ENCODE data around the gene SND1.
A peak's percentile ranks its signal among the peaks of the same experiment; 100 is the strongest.
"Not testable (repeated sequence)": the region's sequence is repeated elsewhere in the genome, so short reads cannot be mapped to it uniquely, and the experiment has no call there.

Gene SND1

DNA sequence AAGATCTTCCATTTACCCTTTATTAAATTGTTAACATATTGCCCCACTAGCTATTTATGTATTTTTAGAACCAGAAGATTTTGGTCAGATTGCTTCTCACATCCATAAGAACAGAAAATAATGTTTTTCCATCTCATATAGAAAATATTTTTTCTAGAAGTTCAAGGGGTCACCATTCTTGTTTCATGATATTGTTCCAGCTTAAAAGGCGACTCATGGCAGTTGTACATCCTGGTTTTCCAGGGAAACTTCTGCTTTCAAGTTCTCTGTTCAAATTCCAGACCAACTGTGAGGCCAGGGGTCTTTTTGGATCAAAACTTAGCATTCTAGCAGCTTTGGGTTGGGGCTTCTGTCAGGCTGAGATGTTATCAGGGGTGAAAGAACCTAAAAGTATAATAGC lies 294.9 kb downstream of the SND1 start:
- DNase-seq = no peak

DNA sequence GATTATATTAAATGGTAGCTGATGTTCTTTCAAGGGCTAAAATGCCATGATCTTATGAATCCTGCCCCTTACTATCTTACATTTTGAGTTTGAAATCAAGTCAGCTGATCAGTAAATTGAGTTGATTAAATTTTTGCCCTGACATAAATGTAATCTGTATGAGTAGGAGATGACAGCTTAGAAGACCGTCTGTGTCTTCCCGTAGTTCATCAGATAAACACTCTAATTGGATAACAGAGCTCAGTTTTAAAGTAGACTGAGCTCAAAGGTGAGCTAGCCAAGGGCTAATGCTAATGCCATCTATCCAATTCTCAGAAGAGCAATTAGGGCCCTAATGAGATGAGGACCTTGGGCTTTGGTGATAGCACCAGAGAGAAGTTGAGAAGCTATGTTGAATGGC lies 296.3 kb downstream of the SND1 start:
- no peak for DNase-seq

GRCh38 chr7:127948930-127949329 lies 296.9 kb downstream of the SND1 start:
- DNase-seq = no peak

- no peak for DNase-seq
Measured at GRCh38 chr7:127949769-127950222, 297.8 kb downstream of the SND1 start.

- DNase-seq = no peak
Measured at GRCh38 chr7:127950233-127950935, 298.4 kb downstream of the SND1 start.

GRCh38 chr7:127953423-127954356 lies 301.7 kb downstream of the SND1 start:
- no peak for DNase-seq

GRCh38 chr7:127954357-127954748 lies 302.4 kb downstream of the SND1 start:
- DNase-seq = peak; percentile 71

- no peak for DNase-seq
Measured at GRCh38 chr7:127955051-127955531, 303.1 kb downstream of the SND1 start.

- no peak for DNase-seq
Measured at GRCh38 chr7:127957886-127958285, 305.9 kb downstream of the SND1 start.

DNA sequence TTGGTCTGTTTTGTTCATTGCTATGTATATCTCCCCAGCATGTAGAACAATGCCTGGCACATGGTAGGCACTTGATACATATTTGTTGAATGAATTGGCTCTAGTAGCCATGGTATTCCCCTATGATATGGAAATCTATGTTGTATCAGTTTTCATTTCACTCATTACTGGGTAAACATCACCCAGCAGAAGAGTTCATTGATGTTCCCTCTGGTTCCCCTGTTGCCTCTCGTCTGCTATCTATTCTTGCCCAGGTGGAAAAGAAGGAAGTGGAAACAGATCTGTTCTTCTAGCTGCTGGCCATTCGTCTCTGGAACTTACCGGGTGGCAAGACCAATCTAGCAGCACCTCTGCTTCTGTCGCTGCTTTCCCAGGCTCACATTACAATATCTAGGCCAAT lies 307.8 kb downstream of the SND1 start:
- no peak for DNase-seq

GRCh38 chr7:127961786-127962453 lies 309.9 kb downstream of the SND1 start:
- DNase-seq = peak; percentile 30

DNA sequence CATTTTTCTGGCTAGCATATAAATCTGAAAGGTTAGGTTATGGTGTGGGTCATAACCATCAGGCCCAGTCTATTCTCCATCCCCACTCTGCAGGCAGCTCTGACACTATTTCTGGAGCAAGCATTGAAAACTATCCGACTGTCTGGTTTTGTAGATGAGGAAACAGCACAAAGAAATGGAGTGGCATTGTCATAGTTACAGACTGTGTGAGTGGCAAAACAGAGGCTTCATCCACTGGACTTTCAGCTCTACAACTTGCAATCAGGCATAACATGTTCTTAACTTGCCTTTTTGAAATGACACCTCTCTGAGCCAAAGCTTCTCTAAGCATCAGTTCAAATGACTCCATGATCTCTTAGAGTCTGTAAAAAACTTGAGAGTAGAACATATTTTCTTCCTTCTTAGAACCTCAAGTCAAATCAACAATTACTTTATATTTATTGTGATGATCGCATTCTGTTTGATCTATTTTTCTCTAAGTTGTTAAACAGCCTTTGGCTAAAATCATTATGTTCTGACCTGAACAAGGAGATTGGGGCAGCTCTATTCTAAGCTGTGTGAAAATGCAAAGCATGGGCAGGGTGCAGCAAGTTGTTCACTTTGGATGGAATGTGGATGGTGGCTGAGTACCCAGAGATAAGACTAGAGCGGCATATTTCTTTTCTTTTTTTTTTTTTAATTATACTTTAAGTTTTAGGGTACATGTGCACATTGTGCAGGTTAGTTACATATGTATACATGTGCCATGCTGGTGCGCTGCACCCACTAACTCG lies 310.8 kb downstream of the SND1 start:
- DNase-seq = peak; percentile 76

GRCh38 chr7:127963850-127964249 lies 311.9 kb downstream of the SND1 start:
- DNase-seq = not testable (repeated sequence)

DNA sequence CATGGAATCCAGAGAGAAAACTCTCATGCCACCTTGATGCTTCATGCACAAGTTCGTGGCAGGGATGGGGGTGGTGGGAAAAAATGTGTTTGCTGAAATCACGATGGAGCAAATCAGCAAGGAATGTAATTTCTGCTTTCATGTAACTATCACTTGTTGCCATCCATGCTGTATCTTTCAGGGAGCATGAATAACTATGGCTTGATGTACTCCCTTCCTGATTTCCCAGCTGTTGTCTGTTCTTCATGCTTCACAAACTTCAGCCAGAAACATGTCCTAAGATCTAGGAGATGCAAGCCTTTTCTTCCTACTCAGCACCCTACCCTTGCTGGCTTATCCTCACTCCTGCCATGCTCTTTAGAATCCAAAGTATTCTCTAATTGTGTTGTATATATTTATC lies 315.3 kb downstream of the SND1 start:
- no peak for DNase-seq

GRCh38 chr7:127968547-127968946 lies 316.6 kb downstream of the SND1 start:
- no peak for DNase-seq

DNA sequence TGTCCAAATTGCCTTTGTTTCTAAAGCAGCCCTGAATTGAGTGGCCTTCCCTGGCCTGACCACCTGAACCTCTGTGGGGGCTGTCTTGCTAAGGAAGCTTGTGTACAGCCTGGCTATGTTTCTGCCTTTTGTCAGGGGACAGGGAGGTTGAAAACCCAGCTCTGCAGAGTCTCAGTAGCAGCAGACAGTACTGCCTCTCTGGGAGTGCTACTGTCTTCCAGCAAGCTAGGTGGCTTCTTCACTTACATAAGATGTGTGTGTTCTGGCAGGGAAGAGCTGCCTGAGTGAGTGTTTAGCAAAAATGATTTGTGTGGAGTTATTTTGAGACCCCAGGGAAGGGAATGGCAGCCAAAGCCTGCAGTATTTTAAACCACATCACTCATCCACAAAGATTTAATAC lies 321.8 kb downstream of the SND1 start:
- DNase-seq = no peak

DNA sequence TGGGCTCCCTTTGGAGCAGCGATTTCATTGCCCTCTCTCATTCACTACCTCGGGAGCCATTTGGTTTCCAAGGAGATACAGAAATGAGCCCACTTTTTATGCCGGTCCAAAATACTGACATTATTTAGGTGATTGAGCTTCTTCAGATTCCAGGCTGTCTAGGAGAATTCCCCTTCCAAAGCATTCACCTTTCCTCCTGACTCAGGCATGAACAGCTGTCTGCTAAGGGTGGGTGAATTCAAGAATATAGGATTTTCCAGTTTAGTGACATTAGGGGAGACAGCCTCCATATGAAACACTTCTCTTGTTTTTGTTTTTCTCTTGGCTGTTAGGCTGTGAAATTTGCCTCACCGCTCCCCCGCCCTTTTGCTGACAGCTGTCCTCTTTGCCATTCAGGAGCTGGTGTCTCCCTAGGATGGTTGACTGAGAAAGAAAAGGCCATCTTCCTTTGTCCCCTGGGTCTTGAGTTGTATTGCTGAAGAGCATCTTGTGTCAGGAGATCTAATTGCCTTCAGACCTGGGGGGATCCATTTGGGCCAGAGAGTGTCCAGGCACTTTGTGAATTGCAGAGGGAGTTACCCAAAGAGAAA lies 322.5 kb downstream of the SND1 start:
- no peak for DNase-seq

DNA sequence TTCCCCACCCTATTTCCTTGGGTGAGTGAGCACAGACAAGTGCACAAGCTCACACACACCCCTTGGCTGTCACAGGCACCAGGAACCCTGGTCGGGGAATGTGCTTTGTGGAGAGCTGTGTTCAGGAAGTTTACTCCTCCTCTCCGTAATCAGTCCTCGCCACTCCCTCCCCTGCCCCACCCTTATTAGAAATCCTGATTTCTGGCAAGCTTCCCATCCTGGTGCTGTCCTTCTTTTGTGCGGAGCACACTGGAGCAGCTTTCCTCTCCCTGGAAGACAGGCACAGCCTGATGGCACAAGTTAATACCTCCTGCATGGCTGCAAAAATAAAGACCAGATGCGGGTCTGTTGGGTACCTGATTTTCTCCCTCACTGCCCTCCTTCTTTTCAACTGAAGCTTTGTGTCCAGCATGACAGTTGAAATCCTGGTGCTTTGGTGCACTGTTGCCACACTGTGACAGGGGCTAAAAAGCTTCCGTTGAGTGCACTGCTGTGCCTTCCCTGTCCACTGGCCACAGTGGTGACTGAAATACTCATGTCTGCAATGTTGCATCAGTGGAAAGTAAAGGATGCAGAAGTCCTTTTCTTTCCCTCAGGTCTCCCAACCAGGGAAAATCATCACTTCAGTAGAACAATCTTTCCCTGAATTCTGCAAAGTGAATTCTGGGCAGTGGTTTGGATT lies 324.2 kb downstream of the SND1 start:
- no peak for DNase-seq

DNA sequence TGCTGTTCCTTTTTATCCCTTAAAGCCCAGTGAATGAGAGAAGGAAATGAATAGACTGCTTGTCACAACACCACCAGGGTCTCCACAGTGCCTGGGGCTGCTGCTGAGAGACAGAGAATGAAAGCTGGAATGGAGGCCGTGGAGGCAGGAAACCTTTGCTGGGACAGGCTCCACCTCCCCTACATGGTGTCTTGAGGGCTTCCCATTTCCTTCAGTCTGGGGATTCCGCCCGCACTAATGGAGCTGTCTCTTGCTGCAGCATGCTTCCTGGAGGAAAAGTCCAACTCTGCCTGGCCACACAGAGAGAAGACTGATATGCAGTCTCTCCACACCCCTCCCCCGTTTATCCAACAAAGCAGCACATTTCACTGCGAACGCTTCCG lies 324.7 kb downstream of the SND1 start:
- DNase-seq = no peak

GRCh38 chr7:127978421-127978820 lies 326.4 kb downstream of the SND1 start:
- DNase-seq = no peak

GRCh38 chr7:127979113-127979727 lies 327.2 kb downstream of the SND1 start:
- no peak for DNase-seq
